Immature natural killer cell (primary cell): Measurements from ENCODE around the gene CATSPERE. TPM values are rescaled to one million over a fixed set of nuclear protein-coding genes. Genes with fewer than 3 reads are reported as not detected.
"Not testable (repeated sequence)": the region's sequence is repeated elsewhere in the genome, so short reads cannot be mapped to it uniquely, and the experiment has no call there.

Experiments
- DNase-seq, 3 donors: peaks; one replicate each; pipeline ENCODE4 v3.0.0; 2022; ENCODE audit warnings: mixed read lengths in 1 of 3
- H3K27ac Mint-ChIP-seq, 6 donors: one replicate each; pipeline ENCODE4 v1.8.0; 2020; ENCODE audit warnings: mixed read lengths in 6 of 6, mild to moderate bottlenecking in 5 of 6, inconsistent platforms in 4 of 6, moderate library complexity in 3 of 6
- H3K27me3 Mint-ChIP-seq, 3 donors: one replicate each; pipeline ENCODE4 v1.8.0; 2020 to 2021; ENCODE audit warnings: low read depth in 3 of 3, mild to moderate bottlenecking in 3 of 3, mixed read lengths in 3 of 3, moderate library complexity in 3 of 3, inconsistent platforms in 1 of 3
- H3K36me3 Mint-ChIP-seq, 3 donors: one replicate each; pipeline ENCODE4 v1.8.0; 2020; ENCODE audit warnings: mixed read lengths in 3 of 3, inconsistent platforms in 2 of 3, mild to moderate bottlenecking in 2 of 3
- H3K4me1 Mint-ChIP-seq, 2 donors: one replicate each; pipeline ENCODE4 v1.8.0; 2020; ENCODE audit warnings: inconsistent platforms in 2 of 2, mild to moderate bottlenecking in 2 of 2, mixed read lengths in 2 of 2, moderate library complexity in 1 of 2
- H3K4me3 Mint-ChIP-seq, 5 donors: one replicate each; pipeline ENCODE4 v1.8.0; 2020; ENCODE audit warnings: mild to moderate bottlenecking in 5 of 5, mixed read lengths in 5 of 5, inconsistent platforms in 3 of 5, moderate library complexity in 3 of 5
- H3K9me3 Mint-ChIP-seq, 6 donors: one replicate each; pipeline ENCODE4 v1.8.0; 2020; ENCODE audit warnings: mild to moderate bottlenecking in 6 of 6, mixed read lengths in 6 of 6, inconsistent platforms in 4 of 6, moderate library complexity in 3 of 6
- polyA plus RNA-seq, 3 donors: library from polyadenylated mRNA; unstranded; fragments of 300-500 nt; fragmentation: Illumina TruSeq; gene quantifications; one replicate each; pipeline ENCODE4 v1.2.3, GENCODE V29; 2021

The CATSPERE gene
- polyA plus RNA-seq, 3 donors from 2014 or later = 0.11 to 0.31 TPM; not detected in 1

GRCh38 chr1:244454412-244454811, 6.7 kb upstream of the CATSPERE start:
- Mint-ChIP-seq H3K4me3 (no peak overlapping the region), H3K4me1 (peaks cover 21 to 28% of the 10 kb centered on the region in 2 donors), H3K27ac (peak overlapping the region in 1 of 6 donors; percentile 12), H3K9me3 (no peaks in the 10 kb centered on the region), H3K36me3 (peaks cover 0 to 3% (median 0%) of the 10 kb centered on the region in 3 donors), H3K27me3 (peaks cover 7 to 17% (median 9%) of the 10 kb centered on the region in 3 donors)
- DNase-seq = no peak

- Mint-ChIP-seq H3K36me3 (peaks cover 0 to 3% (median 0%) of the 10 kb centered on the region in 3 donors), H3K27me3 (peaks cover 4 to 7% (median 7%) of the 10 kb centered on the region in 3 donors), H3K4me1 (peaks cover 20 to 28% of the 10 kb centered on the region in 2 donors), H3K4me3 (no peak overlapping the region), H3K9me3 (no peaks in the 10 kb centered on the region), H3K27ac (no peak overlapping the region)
- no peak for DNase-seq
These were observed 4.5 kb upstream of the CATSPERE start for GRCh38 chr1:244456586-244456985.

DNA sequence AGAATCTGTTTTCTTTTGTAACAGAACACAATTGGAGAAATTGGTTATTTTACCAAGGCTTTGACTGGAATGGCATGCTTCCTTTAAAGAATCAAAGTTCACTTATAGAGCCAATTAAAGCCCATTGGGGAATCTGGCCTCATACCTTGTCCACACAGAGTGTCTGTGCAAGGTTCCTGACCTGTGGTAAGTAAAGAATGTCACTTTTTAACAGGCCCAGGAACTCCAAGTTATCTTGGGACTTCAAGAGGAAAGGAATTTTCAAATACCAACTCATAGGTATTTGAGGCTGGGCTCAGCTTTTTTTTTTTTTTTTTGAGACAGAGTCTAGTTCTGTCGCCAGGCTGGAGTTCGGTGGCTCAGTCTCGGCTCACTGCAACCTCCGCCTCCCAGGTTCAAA, 2.3 kb upstream of the CATSPERE start:
- Mint-ChIP-seq H3K9me3 (no peaks in the 10 kb centered on the region), H3K4me1 (peaks cover 14 to 16% of the 10 kb centered on the region in 2 donors), H3K4me3 (no peak overlapping the region), H3K27me3 (peaks cover 2 to 6% (median 4%) of the 10 kb centered on the region in 3 donors), H3K27ac (no peak overlapping the region), H3K36me3 (peaks cover 0 to 3% (median 0%) of the 10 kb centered on the region in 3 donors)
- DNase-seq = no peak

DNA sequence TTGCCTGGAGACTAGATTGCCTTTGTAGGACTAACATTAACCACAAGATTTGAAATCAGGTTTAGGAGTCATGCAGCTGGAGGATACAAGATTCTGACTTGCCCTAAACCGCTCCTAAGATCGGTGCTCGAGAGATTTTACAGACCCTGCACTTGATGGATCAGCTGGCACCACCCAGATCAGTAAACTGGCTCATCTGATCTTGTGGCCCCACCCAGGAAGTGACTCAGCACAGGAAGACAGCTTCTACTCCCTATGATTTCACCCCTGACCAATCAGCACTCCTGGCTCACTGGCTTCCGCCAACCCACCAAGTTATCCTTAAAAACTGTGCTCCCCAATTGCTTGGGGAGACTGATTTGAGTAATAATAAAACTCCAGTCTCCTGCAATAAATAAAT, 876 bp upstream of the CATSPERE start:
- Mint-ChIP-seq H3K4me1 (peaks cover 14 to 16% of the 10 kb centered on the region in 2 donors), H3K27ac (peak overlapping the region; percentile 13 to 70 (median 52)), H3K9me3 (no peaks in the 10 kb centered on the region), H3K27me3 (peaks cover 2 to 4% (median 4%) of the 10 kb centered on the region in 3 donors), H3K4me3 (peak overlapping the region; percentile 53 to 72 (median 65)), H3K36me3 (peaks cover 0 to 3% (median 0%) of the 10 kb centered on the region in 3 donors)
- no peak for DNase-seq

GRCh38 chr1:244466724-244467123, 5.7 kb downstream of the CATSPERE start:
- H3K27ac Mint-ChIP-seq = no peak overlapping the region
- H3K4me3 Mint-ChIP-seq = no peak overlapping the region
- no peaks in the 10 kb centered on the region for H3K9me3 Mint-ChIP-seq
- DNase-seq = no peak
- no peaks in the 10 kb centered on the region for H3K27me3 Mint-ChIP-seq
- H3K36me3 Mint-ChIP-seq = peaks cover 0 to 2% (median 0%) of the 10 kb centered on the region in 3 donors
- H3K4me1 Mint-ChIP-seq = no peaks in the 10 kb centered on the region

- Mint-ChIP-seq H3K27me3 (peaks cover 0 to 2% (median 0%) of the 10 kb centered on the region in 3 donors), H3K4me3 (no peak overlapping the region), H3K27ac (no peak overlapping the region), H3K9me3 (no peaks in the 10 kb centered on the region), H3K4me1 (no peaks in the 10 kb centered on the region), H3K36me3 (peaks cover 0 to 4% (median 0%) of the 10 kb centered on the region in 3 donors)
- no peak for DNase-seq
These were observed 12.1 kb downstream of the CATSPERE start for GRCh38 chr1:244473059-244473605.

DNA sequence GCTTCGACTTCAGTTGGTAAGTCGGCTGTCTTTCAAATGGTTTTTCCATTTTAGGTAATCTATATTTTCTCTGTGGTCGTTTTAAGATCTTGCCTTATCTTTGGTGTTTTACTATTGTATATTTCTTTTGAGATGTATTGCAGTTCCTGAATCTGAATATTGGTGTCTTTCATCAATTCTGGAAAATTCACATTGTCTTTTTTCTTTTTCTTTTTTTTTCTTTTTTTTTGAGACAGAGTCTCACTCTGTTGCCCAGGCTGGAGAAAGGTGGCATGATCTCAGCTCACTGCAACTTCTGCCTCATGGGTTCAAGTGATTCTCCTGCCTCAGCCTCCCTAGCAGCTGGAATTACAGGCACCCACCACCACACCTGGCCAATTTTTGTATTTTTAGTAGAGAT, 23.9 kb downstream of the CATSPERE start:
- H3K9me3 Mint-ChIP-seq, H3K27me3 Mint-ChIP-seq, H3K27ac Mint-ChIP-seq, H3K4me1 Mint-ChIP-seq, DNase-seq, H3K4me3 Mint-ChIP-seq: not testable (repeated sequence)
- peaks cover 0 to 26% (median 6%) of the 10 kb centered on the region in 3 donors for H3K36me3 Mint-ChIP-seq

DNA sequence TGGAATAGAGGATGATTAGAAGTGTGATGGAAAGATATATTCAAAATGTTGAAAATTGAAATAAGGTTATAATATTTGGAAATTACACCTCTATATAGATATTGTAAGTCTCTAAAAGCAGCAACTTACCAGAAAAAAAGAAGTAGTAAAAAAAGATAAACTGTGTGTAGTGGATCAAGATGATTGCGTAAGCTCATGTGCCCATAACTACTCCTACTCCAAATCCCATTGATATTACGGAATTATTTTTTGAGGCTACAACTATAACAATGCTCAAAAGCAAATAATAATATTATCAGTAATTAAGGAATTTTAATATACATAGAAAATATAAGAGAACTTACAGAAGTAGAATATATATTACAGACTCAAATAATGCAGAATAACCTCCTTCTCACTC, 33.6 kb downstream of the CATSPERE start:
- Mint-ChIP-seq H3K4me3 (no peak overlapping the region), H3K36me3 (peaks cover 0 to 10% (median 0%) of the 10 kb centered on the region in 3 donors), H3K4me1 (no peaks in the 10 kb centered on the region), H3K9me3 (peaks cover 0 to 6% (median 0%) of the 10 kb centered on the region in 6 donors), H3K27me3 (peaks cover 0 to 5% (median 4%) of the 10 kb centered on the region in 3 donors), H3K27ac (no peak overlapping the region)
- DNase-seq = no peak

DNA sequence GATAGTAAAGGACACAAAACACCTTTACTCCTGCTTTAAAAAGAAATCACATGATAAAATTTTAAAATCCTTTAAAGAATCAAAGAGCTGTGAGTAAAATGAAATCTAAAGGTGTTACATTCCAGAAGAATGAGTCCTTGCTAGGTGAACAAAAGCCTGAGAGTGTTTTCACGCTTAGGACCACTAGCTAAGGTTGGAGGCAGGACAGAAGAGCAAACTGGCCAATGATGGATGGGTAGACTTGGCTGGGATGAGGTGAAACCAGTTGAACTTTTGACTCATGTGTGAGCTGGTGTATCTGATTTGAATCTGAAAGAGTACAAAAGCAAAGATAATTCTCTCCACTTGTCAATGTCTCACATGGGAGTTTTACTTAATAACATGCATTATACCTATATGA, 35.1 kb downstream of the CATSPERE start:
- Mint-ChIP-seq H3K4me3 (no peak overlapping the region), H3K36me3 (peaks cover 0 to 4% (median 0%) of the 10 kb centered on the region in 3 donors), H3K27ac (no peak overlapping the region), H3K9me3 (peaks cover 0 to 9% (median 1%) of the 10 kb centered on the region in 6 donors), H3K27me3 (peaks cover 0 to 5% (median 4%) of the 10 kb centered on the region in 3 donors), H3K4me1 (no peaks in the 10 kb centered on the region)
- DNase-seq = no peak

DNA sequence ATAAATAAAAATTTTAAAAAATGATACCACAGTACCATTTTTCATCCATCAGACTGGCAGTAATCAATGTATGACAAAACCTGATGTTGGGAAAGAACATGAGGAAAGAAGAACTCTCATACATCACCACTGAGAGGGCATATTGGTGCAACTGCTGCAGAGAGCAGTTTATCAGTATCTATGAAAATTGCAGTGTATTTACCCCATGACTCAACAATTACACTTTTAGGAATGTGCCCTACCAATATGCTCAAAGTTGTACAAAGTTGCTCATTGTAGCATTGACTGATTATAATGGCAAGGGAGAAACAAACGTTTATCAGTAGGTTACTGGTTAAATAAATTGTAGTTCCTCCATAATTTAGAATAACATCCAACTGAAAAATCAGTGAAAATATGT, 36.7 kb downstream of the CATSPERE start:
- peaks cover 0 to 9% (median 1%) of the 10 kb centered on the region in 6 donors for H3K9me3 Mint-ChIP-seq
- no peaks in the 10 kb centered on the region for H3K4me1 Mint-ChIP-seq
- H3K4me3 Mint-ChIP-seq = no peak overlapping the region
- no peak for DNase-seq
- peaks cover 0 to 5% (median 4%) of the 10 kb centered on the region in 3 donors for H3K27me3 Mint-ChIP-seq
- H3K36me3 Mint-ChIP-seq = no peaks in the 10 kb centered on the region
- no peak overlapping the region for H3K27ac Mint-ChIP-seq

- H3K27me3 Mint-ChIP-seq, H3K27ac Mint-ChIP-seq: not testable (repeated sequence)
These were observed 38.4 kb downstream of the CATSPERE start for GRCh38 chr1:244499484-244499883.

GRCh38 chr1:244500515-244500914, 39.4 kb downstream of the CATSPERE start:
- not testable (repeated sequence) for H3K4me3 Mint-ChIP-seq, H3K27ac Mint-ChIP-seq, H3K9me3 Mint-ChIP-seq, H3K27me3 Mint-ChIP-seq, H3K36me3 Mint-ChIP-seq, H3K4me1 Mint-ChIP-seq, DNase-seq

More at GRCh38 chr1:244499484-244499883, 38.4 kb downstream of the CATSPERE start:
- not testable (repeated sequence) for H3K4me1 Mint-ChIP-seq, H3K4me3 Mint-ChIP-seq, H3K9me3 Mint-ChIP-seq, DNase-seq, H3K36me3 Mint-ChIP-seq

DNA sequence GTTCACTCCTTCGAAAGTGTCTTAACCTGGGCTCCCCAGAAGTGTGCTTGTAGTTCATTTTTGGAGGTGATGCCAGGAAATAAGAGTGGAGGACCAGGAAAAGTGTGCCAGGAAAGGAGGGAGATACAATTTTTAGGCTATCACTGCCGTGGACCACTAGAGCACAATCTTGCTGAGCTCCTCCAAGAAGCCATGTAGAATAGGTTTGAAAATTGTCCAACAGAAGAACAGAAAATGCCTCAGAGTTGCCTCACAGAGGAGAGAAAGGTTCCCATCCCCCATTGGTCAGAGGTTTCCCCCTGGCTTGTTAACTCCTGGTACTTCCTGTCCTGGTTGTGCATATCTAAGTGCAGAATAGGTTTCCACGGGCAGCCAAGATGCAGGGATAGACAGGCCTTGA, 41.6 kb downstream of the CATSPERE start:
- Mint-ChIP-seq H3K9me3 (peaks cover 0 to 11% (median 3%) of the 10 kb centered on the region in 6 donors), H3K27ac (no peak overlapping the region), H3K4me3 (no peak overlapping the region), H3K4me1 (no peaks in the 10 kb centered on the region), H3K36me3 (no peaks in the 10 kb centered on the region), H3K27me3 (peaks cover 0 to 9% (median 6%) of the 10 kb centered on the region in 3 donors)
- DNase-seq = no peak

DNA sequence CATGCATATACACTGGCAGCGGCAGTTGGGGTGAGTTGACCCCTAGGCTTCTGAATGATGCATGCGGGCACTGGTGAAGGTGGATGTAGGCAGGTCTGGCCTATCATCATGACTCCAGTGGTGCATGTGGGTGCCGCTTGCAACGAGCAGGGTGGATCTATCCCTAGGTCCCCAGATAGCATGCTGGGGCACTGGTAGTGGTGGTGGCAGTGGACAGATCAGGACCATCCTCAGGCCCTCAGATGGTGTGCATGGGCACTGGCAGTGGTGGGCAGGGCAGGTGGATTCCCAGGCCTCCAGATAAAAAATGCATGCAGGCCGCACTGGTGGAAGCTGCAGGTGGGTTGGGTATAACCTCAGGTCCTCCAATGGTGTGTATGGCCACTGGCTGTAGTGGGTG, 52.4 kb downstream of the CATSPERE start:
- Mint-ChIP-seq H3K27me3 (peaks cover 0 to 2% (median 2%) of the 10 kb centered on the region in 3 donors), H3K4me3 (no peak overlapping the region), H3K4me1 (no peaks in the 10 kb centered on the region), H3K36me3 (peaks cover 8 to 21% (median 15%) of the 10 kb centered on the region in 3 donors), H3K9me3 (peaks cover 10 to 25% (median 16%) of the 10 kb centered on the region in 6 donors), H3K27ac (no peak overlapping the region)
- no peak for DNase-seq

DNA sequence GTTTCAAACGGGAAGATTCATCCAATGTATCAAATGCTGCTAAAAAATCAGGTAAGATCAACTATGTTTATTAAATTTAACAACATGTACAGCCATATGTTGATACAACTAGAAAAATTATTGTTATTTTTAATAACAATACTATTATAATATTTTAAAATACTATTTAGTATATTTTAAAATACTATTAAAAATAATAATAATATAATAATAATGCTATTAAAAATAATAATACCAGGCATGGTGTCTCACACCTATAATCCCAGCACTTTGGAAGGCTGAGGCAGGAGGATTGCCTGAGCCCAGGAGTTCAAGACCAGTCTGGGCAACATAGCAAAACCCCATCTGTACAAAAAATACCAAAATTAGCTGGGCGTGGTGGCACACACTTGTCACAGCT, 54.6 kb downstream of the CATSPERE start:
- Mint-ChIP-seq H3K36me3 (peaks cover 16 to 31% (median 25%) of the 10 kb centered on the region in 3 donors), H3K9me3 (peaks cover 6 to 19% (median 11%) of the 10 kb centered on the region in 6 donors), H3K4me1 (no peaks in the 10 kb centered on the region), H3K27ac (no peak overlapping the region), H3K4me3 (no peak overlapping the region), H3K27me3 (peaks cover 0 to 2% (median 2%) of the 10 kb centered on the region in 3 donors)
- DNase-seq = no peak
